Stomach (tissue), 4 donors: Measurements from ENCODE around the gene RNLS.

Source experiments
- POLR2A ChIP-seq, 4 donors: fragments of 450-650 bp; IDR thresholded peaks; one replicate each; pipeline ENCODE4 v1.6.1; 2016; ENCODE audit warnings: antibody characterized with exemption in 4 of 4, control low read depth in 2 of 4, mild to moderate bottlenecking in 1 of 4, moderate library complexity in 1 of 4
- TF ChIP-seq, protein P1 (sequence below), 7 experiments: fragments of 450-650 bp in 4 of 7; fragments of 200-600 bp in 3 of 7; sonication (generic) in 3 of 7; IDR thresholded peaks; one replicate each; pipeline ENCODE4 v1.5.1; 2016 to 2019; ENCODE audit warnings: antibody characterized with exemption in 7 of 7, control low read depth in 2 of 7, mild to moderate bottlenecking in 1 of 7

DNA sequence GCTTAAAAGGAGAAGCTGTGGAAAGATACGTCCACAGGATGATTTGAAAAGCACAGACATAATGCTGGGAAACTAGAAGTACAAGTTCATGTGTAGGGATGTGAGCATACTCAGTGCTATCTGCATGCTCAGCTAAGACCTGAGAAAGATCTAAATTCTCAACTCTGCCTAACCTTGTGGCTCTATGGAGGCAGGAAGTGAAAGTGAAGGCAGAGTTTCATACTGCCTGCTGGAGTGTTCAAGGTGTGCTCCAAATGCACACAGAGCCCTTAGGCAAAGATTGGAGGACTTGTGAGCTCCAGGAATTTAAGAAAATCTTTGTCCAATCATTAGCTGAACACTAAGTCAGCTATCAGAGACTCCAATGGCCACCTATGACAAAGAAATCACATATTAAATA, 190.9 kb downstream of the RNLS start:
- TF ChIP-seq, protein P1, sequence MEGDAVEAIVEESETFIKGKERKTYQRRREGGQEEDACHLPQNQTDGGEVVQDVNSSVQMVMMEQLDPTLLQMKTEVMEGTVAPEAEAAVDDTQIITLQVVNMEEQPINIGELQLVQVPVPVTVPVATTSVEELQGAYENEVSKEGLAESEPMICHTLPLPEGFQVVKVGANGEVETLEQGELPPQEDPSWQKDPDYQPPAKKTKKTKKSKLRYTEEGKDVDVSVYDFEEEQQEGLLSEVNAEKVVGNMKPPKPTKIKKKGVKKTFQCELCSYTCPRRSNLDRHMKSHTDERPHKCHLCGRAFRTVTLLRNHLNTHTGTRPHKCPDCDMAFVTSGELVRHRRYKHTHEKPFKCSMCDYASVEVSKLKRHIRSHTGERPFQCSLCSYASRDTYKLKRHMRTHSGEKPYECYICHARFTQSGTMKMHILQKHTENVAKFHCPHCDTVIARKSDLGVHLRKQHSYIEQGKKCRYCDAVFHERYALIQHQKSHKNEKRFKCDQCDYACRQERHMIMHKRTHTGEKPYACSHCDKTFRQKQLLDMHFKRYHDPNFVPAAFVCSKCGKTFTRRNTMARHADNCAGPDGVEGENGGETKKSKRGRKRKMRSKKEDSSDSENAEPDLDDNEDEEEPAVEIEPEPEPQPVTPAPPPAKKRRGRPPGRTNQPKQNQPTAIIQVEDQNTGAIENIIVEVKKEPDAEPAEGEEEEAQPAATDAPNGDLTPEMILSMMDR (IDR thresholded peaks at IDR 0.05): no peak
- no peak for TF ChIP-seq POLR2A (IDR thresholded peaks at IDR 0.05)
